ENCODE data around the gene AFF3.
A peak's percentile ranks its signal among the peaks of the same experiment; 100 is the strongest.

Gene AFF3

DNA sequence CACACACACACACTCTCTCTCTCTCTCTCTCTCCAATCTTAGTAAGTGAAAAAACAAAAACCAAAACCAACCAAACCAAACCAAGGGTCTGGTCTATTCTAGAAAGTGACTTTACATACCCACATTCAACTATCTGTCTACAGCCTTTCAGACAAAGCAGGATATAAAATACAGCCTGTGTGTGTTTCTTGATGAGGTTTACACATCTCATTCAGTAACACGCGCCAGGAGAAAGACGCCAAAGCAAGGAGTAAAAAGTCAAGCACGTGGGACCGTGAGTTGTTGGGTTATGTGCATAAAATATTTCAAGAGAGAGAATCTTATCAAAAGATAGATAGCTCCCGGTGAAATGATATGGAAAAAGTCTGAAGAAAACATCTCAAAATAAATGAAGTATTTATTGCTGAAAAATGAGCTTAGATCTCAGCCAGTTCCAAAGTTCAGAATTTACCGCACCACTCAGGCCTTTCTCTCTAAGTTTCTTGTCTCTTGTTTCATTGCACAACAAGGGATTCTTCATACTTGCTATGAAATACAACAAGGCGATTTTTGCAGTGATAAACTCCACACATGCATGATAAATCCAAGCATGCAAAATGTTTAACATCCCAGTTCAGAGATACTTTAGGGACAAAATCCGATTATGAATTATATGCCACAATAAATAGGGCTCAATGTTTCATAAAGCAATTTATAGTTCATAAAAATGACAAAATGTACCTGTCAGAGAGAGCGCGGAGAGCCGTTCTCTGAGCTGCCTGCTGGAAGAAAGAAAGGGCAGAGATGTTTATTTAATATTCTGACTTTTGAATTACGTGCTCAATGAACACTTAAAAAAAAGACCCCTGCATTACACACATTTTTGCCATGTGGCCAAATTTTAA is 493.2 kb downstream of the AFF3 start:
- no peak for DNase-seq

DNA sequence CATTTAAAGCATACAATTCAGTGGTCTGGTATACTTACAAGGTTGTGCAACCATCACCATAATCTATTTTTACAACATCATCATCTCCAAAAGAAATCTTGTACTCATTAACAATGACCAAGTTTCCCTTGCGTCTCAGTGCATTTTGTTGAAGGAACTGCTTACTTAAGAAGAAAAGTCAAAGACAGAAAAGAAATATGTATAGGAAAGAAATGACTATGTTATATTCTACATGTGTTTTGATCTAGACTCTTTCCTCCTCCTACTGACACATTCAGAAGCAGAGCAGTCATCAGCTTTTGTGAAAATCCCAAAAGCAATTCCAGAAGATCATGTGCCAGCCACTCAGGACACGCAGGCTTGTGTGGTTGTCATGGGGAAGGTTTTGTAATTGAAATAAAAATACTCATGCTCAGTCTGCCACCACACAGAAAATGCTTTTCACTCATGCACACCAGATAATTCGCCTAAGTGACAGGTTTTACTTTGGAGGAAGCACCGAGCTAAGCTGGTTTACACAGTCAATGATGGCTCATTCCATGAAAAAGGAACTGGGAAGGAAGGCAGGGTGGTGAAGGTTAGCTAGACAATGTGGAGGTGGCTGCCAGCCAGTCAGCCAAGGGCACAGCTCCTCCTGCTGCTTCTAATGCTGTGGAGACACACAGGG is 494.1 kb downstream of the AFF3 start:
- no peak for DNase-seq

DNA sequence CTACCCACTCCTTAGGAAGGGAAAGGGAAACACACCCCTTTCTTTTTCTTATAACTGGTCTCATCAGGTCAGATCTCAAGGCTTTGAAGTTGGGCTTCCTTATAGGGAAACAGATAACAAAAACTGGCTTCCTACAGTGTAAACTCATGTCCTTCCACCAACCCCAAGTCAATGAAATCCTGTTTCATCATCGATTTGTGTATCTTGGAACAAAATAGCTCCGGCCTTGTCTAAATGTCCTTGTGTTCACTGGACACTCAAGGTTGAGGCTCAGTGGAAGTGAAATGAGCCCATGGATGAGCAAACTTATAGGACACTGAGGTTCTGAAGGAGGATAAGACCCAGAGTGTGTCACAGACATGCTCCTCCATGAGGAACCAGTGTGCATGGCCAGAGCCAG is 496.4 kb downstream of the AFF3 start:
- DNase-seq: peak; percentile 15

DNA sequence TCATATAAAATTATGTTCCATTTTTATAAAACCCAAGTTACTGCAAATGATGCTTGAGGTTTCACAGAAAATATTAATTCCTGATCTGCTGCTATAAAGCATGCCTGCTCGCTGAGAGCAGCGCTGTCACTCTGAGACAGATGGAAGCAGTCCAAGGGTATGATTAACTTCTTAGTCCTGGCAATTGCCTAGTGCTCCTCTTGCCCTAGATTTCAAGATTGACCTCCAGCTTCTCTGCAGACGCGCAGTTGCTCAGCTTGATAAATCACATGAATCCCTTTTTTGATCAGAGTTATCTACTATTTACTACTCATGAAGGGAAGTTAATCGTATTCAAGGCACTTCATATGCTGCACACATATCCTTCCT is 498.0 kb downstream of the AFF3 start:
- peak; percentile 41 for DNase-seq

DNA sequence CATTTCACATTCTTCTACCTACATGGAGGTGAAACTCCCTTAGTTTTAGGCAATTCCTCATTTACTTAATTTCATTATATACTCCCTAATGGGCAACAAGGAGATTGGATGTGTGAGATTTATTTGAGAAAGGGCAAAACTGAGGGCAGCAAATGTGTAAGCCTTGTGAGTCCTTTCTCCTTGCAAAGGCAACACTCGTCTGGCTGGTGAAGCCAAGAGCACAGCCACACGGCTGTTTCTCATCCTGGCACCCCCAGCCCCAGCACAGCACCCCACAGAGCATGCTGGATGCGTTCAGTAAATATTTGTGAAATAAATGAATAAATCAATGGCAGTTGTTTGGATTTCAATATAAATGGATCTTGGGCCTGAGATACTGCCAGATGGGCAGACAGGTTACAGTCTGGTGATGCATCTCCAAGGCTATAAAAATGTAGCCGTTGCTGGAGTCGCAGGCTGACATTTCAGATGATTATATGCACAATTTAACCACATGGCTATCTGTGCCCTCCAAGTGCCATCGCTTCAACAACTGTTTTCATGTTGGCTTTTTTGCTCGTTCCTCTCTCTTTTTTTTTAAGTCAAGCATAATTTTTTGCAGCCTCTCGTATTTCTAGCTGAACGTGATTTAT is 498.5 kb downstream of the AFF3 start:
- DNase-seq: peak; percentile 36

DNA sequence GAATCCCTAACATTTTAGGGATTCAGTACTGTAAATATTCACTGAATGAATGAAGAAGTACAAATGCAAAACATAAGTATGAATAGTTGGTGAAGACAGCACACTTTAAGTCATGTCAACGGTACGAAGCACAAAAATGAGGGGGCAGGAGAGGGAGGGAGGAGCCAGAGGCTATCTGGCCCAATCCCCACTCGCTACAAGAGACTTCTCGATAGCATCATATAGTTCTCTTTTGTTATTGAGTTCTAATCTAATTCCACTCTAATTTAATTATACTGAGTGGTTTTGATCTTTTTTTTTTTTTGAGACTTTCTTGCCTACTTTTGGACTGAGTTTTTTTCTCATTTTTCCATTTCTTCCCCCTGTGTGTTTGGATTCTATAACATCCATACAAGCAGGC is 500.4 kb downstream of the AFF3 start:
- DNase-seq: no peak

DNA sequence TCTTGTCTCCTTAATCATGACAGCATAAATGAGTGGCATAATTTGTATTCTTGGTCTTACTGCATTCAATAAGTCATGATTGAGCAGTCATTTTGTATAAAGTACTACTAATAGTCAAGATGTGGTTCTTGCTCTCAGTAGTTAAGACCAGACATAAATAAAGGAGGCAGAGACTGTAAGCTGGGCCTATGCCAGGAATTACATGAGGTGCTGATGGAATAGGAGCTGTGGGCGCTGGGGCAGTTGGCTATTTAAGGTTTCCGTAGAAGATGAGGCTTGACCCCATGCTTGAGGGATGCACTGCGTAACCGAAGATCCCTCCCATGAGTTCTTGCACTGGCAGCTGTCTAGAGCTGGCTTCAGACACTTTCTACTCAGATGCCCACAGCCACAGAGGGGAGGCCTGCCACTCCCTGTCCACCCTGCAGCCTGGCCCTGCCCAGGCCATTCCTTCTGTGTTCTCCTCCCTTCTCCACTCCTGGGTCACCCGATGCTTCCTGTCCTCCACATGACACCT is 501.7 kb downstream of the AFF3 start:
- peak; percentile 32 for DNase-seq

DNA sequence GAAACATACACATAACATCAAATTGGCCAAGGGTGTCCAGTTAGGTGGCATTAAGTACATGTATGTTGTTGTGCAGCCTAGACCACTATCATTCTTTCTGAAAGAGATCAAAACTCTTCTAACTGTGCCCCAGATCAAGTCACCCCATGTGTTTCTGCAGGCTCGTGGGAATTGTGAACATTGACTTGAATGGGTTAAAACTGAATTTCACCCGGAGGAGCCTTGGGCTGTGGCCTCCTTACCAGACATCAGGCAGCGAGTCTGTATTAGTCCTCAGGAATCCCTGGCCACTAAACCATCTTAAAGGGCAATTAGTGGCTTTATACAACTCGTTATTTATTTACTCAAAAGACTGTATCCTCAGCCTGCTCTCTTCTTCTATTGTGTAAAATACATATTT is 503.6 kb downstream of the AFF3 start:
- no peak for DNase-seq

DNA sequence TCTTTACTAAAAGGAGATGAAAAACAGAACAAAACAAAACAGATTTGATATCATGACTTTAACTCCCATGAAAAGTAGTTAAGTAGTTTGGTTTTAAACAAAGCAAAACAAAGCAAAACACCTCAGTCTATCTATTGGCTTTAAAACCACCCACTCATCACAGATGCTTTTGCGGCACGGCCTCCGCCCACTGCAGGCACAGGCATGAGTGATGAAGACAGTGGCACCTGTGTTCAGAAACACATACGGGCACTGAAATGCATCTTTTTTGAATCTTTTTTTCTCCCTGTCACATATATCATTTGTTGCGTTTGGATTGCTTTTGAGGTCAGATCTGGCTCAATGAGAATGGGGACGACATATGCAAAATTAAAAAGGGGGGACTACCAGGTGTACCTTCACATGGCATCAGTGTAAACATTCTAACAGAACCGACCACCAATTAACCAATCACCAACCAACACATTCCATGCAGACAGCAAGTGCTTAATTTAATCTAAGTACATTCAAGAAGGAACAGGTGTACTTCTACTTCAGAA is 505.2 kb downstream of the AFF3 start:
- peak; percentile 19 for DNase-seq

DNA sequence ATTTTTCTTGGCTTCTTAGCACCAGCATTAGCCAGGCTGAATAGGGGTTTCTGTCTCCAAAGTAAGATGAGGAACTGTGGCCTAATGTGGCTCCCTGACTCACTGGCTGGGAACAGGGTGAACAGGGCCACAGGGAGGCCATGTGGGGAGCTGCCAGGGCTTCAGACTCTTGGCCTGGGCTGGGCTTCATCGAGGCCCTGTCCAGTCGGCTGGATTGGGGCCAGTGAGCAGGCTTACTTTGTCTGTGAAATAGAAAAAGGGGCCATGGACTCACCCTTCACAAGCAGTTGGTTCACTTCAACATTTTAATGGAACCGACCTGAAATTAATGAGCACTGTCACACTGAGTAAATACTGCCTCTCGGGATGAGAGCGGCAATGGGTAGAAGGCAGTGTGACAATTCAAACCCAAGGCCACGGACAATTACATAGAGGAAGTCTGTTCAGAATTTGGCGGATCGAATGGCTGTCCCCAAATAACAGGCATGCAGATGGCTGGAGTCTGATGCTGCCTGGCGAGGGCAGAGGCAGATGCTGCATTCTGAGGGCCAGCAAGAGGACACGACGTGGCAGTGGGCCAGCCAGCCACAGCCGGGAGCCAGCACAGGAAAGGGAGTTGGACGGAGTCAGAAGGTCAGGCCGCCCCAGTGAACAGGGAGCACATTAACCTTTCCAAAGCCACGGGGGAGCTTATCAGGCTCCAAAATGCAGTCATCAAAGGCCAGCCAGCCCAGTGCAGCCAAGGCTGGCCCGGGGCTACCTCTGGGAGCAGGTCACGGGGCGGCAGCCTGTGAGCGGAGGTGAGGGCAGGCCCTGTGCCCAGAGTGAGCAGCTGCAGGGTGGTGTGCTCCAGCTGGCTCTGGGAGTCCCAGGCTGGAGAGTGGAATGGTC is 506.0 kb downstream of the AFF3 start:
- DNase-seq: peak; percentile 75

DNA sequence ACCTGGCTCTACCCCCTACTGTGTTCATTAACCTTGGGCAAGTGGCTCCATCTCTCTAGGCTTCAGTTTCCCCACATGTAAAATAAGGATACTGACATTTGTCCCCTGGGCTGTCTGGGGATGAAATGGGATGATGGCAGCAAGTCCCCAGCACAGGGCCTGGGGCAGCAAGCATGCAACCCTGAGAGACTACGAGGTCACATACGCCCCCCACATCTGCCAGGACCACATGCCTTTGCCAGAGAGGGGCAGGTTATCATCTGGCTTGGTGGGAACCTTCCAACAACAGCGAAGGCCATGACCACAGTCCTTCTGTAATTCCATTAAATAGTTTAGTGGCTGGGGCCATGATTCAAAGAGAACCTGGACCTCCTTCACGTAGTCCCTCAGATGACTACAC is 506.7 kb downstream of the AFF3 start:
- DNase-seq: peak; percentile 30

DNA sequence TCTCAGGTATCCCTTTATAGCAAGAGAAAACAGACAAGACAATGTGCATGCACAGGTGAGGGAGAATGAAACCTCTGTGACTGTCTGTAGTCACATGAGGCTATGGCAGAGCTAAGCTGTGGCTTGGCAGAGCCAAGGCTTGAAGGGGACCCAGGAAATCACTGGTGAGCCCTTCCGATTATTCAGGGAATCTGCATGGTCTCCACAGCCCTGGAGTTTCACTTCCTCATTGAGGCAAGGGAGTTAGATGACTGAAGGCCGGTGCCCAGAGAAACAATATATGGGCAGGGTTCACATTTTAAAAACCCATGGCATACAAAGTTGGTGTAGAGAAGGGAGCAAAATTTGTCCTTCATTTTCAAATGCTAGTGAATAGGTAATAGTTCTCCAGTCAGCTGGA is 508.2 kb downstream of the AFF3 start:
- no peak for DNase-seq

DNA sequence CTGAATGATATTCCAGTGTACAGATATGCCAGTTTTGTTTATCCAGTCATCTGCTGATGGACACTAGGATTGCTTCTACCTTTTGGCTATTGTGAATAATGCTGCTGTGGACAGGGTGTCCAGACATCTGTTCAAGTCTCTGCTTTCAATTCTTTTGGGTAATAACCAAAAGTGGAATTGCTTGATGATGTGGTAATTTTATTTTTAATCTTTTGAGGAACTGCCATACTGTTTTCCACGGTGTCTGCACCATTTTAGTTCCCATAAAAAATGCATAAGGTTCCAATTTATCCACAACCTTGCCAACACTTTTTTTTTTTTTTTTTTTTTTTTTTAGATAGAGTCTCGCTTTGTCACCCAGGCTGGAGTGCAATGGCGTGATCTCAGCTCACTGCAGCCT is 510.7 kb downstream of the AFF3 start:
- peak; percentile 3 for DNase-seq

DNA sequence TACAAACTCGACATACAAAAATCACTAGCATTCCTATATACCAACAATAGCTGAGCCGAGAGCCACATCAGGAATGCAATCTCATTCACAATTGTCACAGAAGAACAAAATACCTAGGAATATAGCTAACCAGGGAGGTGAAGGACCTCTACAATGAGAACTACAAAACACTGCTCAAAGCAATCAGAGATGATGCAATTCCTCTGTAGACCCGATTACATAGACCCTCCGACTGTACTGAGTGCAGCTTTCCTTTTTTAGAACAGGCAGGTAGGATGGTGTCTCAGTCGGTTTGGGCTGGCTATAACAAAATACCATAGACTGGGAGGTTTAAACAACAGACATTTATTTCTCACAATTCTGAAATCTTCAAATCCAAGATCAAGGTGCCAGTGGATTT is 513.1 kb downstream of the AFF3 start:
- DNase-seq: no peak

DNA sequence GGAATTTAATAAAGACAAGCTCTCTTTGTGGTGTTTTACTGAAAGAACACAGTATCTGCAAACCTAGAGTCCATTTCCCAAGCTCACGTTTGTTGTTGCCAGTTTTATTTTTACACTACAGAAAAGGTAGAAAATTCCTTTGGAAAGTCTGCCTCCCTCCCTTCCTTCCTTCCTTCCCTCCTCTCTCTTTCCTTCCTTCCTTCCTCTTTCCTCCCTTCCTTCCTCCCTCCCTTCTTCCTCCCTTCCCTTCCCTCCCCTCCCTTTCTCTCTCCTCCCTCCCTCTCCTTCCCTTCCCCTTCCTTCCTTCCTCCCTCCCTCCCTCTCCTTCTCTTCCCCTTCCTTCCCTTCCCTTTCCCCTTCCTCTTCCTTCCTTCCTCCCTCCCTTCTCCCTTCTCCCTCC is 516.2 kb downstream of the AFF3 start:
- DNase-seq: no peak

DNA sequence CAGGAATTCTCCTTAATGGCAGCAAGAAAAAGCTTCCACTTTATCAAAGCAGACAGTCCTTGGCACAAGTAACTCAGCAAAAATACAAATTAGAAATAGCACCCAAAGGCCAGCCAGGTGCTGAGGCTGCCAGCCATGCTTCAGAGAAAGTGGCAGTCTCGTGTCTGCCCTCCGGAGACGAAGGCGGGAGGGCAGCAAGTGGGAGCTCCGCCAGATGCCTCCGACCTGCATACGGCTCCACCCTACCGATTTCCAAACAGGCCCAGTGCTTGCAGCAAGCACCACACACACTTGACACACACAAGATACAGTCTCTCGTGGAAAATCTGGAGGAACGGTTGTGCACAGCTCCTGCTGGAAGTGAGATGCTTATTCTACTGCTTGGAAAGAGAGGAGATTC is 517.7 kb downstream of the AFF3 start:
- no peak for DNase-seq

DNA sequence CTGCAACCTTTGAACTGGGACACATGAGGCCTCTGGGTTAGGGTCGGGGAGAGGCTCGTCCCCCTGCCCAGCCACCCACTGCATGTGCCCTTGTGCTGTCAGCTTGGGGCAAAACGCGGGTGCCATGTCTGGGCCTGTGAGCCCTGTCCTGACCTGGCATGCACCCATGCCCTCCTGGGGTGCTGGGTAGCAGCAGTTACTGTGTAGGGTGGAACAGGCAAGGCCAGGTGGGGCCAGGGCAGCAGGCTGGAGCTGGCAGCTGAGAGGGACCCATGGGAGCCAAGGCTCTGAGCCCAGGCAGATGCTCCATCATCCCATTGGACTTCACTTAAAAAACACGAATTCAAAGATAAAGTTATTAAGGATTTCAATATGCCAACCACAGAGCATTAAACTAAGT is 518.8 kb downstream of the AFF3 start:
- no peak for DNase-seq

DNA sequence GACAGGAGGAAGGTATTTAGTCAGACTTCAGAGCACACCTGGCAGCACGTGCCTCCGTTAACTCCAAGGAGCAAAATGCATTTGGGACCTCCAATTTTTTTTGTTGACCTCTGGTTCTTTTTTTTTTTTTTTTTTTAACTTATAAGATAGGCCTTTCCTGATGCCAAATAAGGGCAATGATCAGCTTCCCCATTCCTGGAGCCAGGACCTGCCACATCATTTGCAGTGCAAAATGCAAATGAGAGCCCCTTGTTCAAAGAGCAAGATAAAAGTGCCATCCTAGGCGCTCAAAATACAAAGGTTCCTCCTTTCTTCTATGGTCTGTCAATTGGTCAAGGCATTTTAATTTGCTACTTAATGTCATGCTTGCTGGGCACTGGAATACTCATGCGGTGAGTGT is 519.4 kb downstream of the AFF3 start:
- no peak for DNase-seq

DNA sequence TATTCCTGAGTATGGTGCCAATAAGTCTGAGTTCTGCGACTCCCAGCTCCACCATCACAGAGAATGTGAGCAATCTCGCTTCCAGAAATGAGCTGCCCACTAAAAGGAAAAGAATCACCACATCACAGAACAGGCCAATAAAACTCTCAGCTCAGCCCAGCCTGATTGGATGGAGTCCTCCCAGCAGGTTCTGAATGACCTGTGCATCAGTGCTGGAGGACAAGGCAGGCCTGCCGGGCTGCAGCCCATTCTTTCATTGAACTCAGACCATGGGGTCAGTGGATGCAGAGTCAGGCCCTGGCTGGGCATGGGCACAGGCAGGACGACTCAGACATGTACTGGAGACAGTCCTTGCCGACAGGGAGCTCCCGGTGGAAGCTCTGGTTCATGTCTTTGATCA is 519.9 kb downstream of the AFF3 start:
- no peak for DNase-seq

DNA sequence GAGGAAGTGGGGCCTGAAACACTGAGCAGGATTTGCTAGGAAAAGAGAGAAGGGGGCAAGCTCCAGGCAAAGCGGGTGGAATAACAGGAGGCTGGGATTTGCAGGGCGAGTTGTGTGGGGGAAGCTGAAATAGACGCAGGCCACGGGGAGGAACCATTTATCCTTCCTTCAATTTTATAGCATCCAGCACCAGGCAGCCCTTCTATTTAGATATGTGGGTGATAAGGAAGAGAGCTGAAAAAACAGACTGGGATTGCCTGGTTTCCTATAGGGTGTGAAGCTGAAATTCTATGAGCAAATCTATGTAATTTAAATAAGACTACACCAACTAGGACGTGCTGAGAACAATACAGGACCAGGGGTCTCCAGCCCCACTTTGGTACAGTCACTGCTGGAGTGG is 520.6 kb downstream of the AFF3 start:
- no peak for DNase-seq

DNA sequence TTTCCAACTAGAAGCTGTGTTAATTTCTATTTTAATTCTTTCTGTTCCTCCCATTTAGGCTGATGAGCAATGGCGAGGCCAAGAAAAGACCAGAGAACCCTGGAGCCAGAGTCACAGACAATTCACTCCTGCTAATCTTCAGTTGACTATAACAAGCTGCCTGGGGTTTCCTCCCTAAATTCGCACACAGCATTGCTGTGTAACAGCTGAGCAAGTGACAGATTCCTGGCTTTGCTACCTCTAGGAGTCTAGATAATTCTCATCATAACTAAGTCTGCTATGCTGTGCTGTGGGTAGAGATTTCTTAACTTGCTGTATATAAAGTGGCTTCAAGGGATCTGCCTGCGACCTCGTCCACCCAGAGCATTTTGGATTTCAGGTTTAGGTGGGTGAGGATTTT is 521.3 kb downstream of the AFF3 start:
- no peak for DNase-seq

DNA sequence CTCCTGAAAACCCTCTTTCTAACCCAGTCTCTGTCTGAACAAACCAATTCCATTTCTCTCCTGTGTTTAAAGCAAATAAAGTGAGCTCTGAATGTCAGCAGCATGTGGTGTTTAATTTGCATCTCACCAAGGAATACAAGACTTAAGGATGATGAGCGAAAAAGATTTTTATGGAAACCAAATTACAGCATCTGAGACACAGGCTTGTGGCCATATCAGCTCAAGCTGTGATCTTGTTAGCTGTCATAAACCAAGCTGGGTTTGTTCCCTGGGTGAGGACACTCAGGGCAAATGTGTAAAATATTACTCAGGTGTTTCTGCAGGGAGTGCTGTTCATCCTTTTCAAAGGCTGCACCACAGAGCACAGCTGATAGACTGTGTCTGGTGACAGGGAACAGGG is 523.2 kb downstream of the AFF3 start:
- DNase-seq: no peak
